Thyroid gland (tissue), 4 donors: ENCODE data around the gene HMOX2.

Experiments
- POLR2A ChIP-seq, 2 donors: fragments of 450-650 bp; IDR thresholded peaks; one replicate each; pipeline ENCODE4 v1.6.1; 2017; ENCODE audit warnings: antibody characterized with exemption in 2 of 2, mild to moderate bottlenecking in 2 of 2, moderate library complexity in 1 of 2
- TF ChIP-seq, protein P1 (sequence below), 6 experiments: fragments of 200-600 bp in 3 of 6; fragments of 450-650 bp in 3 of 6; sonication (generic) in 3 of 6; IDR thresholded peaks; one replicate each; pipeline ENCODE4 v1.5.1; 2016 to 2019; ENCODE audit warnings: antibody characterized with exemption in 6 of 6, mild to moderate bottlenecking in 2 of 6, inconsistent platforms in 1 of 6, moderate library complexity in 1 of 6

- TF ChIP-seq, protein P1, sequence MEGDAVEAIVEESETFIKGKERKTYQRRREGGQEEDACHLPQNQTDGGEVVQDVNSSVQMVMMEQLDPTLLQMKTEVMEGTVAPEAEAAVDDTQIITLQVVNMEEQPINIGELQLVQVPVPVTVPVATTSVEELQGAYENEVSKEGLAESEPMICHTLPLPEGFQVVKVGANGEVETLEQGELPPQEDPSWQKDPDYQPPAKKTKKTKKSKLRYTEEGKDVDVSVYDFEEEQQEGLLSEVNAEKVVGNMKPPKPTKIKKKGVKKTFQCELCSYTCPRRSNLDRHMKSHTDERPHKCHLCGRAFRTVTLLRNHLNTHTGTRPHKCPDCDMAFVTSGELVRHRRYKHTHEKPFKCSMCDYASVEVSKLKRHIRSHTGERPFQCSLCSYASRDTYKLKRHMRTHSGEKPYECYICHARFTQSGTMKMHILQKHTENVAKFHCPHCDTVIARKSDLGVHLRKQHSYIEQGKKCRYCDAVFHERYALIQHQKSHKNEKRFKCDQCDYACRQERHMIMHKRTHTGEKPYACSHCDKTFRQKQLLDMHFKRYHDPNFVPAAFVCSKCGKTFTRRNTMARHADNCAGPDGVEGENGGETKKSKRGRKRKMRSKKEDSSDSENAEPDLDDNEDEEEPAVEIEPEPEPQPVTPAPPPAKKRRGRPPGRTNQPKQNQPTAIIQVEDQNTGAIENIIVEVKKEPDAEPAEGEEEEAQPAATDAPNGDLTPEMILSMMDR (IDR thresholded peaks at IDR 0.05): no peak
- TF ChIP-seq POLR2A (IDR thresholded peaks at IDR 0.05): no peak
Observed at GRCh38 chr16:4488499-4488967, 12.3 kb downstream of the HMOX2 start.
